MM.1S (cell line): ENCODE data around the gene NUMB.
"Not testable (repeated sequence)": the region's sequence is repeated elsewhere in the genome, so short reads cannot be mapped to it uniquely, and the experiment has no call there.

ENCODE experiments used
- DNase-seq: peaks from one replicate; pipeline ENCODE4 v3.0.0-alpha.2; 2015
- H2AFZ ChIP-seq: fragments of 300-600 bp; sonication (generic); 2 replicates; pipeline ENCODE4 v1.6.0; 2016; ENCODE audit warnings: antibody characterized with exemption, low read length
- H3F3A ChIP-seq: fragments of 300-600 bp; sonication (generic); 2 replicates; pipeline ENCODE4 v1.6.1; 2016; ENCODE audit warnings: mild to moderate bottlenecking, antibody characterized with exemption, low read length, moderate library complexity, mixed read lengths; ENCODE audit not compliant: insufficient read depth
- H3K27ac ChIP-seq: fragments of 300-600 bp; sonication (generic); 2 replicates; pipeline ENCODE4 v1.5.1; 2016; ENCODE audit warnings: mild to moderate bottlenecking, low read length
- H3K27me3 ChIP-seq: fragments of 300-600 bp; sonication (generic); replicated peaks from 2 replicates; pipeline ENCODE4 v1.6.0; 2016; ENCODE audit warnings: low read length; ENCODE audit not compliant: insufficient read depth
- H3K36me3 ChIP-seq: fragments of 300-600 bp; sonication (generic); replicated peaks from 2 replicates; pipeline ENCODE4 v1.6.1; 2016; ENCODE audit warnings: mild to moderate bottlenecking, low read length, mixed read lengths; ENCODE audit not compliant: insufficient read depth
- H3K4me1 ChIP-seq: fragments of 300-600 bp; sonication (generic); 2 replicates; pipeline ENCODE4 v1.6.1; 2016; ENCODE audit warnings: low read length, mixed read lengths
- H3K4me2 ChIP-seq: fragments of 300-600 bp; sonication (generic); 2 replicates; pipeline ENCODE4 v1.6.0; 2016; ENCODE audit warnings: low read depth, low read length
- H3K4me3 ChIP-seq: fragments of 300-600 bp; sonication (generic); 2 replicates; pipeline ENCODE4 v1.5.1; 2016; ENCODE audit warnings: low read length, mixed read lengths
- H3K79me2 ChIP-seq: fragments of 300-600 bp; sonication (generic); 2 replicates; pipeline ENCODE4 v1.6.1; 2016; ENCODE audit warnings: mixed run types, low read length, mixed read lengths
- H3K9ac ChIP-seq: fragments of 300-600 bp; sonication (generic); 2 replicates; pipeline ENCODE4 v1.6.1; 2016; ENCODE audit warnings: low read length, mixed read lengths
- H3K9me2 ChIP-seq: fragments of 300-600 bp; sonication (generic); replicated peaks from 2 replicates; pipeline ENCODE4 v1.6.1; 2016; ENCODE audit warnings: mild to moderate bottlenecking, low read length, mixed read lengths; ENCODE audit not compliant: insufficient read depth
- H3K9me3 ChIP-seq: fragments of 300-600 bp; sonication (generic); replicated peaks from 2 replicates; pipeline ENCODE4 v1.6.1; 2016; ENCODE audit warnings: mild to moderate bottlenecking, low read length, mixed read lengths; ENCODE audit not compliant: insufficient read depth
- H4K20me1 ChIP-seq: fragments of 300-600 bp; sonication (generic); 2 replicates; pipeline ENCODE4 v1.6.1; 2016; ENCODE audit warnings: mild to moderate bottlenecking, low read length, moderate library complexity, mixed read lengths; ENCODE audit not compliant: insufficient read depth
- EZH2 ChIP-seq: fragments of 300-600 bp; sonication (generic); optimal IDR thresholded peaks from 2 replicates; pipeline ENCODE3; 2017; ENCODE audit warnings: low read depth, mild to moderate bottlenecking, antibody characterized with exemption, low read length, mixed read lengths
- EZH2phosphoT487 ChIP-seq: fragments of 300-600 bp; sonication (generic); IDR thresholded peaks from 2 replicates; pipeline ENCODE4 v1.6.1; 2018; ENCODE audit warnings: antibody characterized with exemption, low read length
- TF ChIP-seq, protein P1 (sequence below): fragments of 300-600 bp; sonication (generic); IDR thresholded peaks from 2 replicates; pipeline ENCODE4 v1.5.1; 2016; ENCODE audit warnings: antibody characterized with exemption, low read length, mixed read lengths

Gene NUMB

DNA sequence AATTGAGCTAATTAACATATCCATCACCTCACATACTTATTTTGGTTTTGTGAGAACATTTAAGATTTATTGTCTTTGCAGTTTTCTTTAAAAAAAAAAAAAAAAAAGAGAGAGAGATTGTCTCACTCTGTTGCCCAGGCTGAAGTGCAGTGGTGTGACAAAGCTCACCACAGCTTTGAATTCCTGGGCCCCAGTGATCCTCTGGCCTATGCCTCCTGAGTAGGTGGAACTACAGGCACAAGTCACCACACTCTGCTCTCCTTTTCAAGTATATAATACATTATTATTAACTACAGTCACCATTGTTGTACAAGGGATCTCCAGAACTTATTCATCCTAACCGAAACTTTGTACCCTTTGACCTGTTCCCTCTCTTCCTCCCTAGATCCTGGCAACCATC lies 64.0 kb downstream of the NUMB start:
- no peak overlapping the region for H3K27ac ChIP-seq
- H3F3A ChIP-seq: no peaks in the 10 kb centered on the region
- no peaks in the 10 kb centered on the region for H3K4me1 ChIP-seq
- H4K20me1 ChIP-seq: no peaks in the 10 kb centered on the region
- no peaks in the 10 kb centered on the region for H3K79me2 ChIP-seq
- no peak for TF ChIP-seq EZH2phosphoT487
- TF ChIP-seq, protein P1, sequence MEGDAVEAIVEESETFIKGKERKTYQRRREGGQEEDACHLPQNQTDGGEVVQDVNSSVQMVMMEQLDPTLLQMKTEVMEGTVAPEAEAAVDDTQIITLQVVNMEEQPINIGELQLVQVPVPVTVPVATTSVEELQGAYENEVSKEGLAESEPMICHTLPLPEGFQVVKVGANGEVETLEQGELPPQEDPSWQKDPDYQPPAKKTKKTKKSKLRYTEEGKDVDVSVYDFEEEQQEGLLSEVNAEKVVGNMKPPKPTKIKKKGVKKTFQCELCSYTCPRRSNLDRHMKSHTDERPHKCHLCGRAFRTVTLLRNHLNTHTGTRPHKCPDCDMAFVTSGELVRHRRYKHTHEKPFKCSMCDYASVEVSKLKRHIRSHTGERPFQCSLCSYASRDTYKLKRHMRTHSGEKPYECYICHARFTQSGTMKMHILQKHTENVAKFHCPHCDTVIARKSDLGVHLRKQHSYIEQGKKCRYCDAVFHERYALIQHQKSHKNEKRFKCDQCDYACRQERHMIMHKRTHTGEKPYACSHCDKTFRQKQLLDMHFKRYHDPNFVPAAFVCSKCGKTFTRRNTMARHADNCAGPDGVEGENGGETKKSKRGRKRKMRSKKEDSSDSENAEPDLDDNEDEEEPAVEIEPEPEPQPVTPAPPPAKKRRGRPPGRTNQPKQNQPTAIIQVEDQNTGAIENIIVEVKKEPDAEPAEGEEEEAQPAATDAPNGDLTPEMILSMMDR: no peak
- H3K9ac ChIP-seq: no peak overlapping the region
- no peak for DNase-seq
- H3K27me3 ChIP-seq: no peaks in the 10 kb centered on the region
- H3K9me2 ChIP-seq: no peaks in the 10 kb centered on the region
- H3K9me3 ChIP-seq: no peaks in the 10 kb centered on the region
- no peaks in the 10 kb centered on the region for H3K36me3 ChIP-seq
- H3K4me2 ChIP-seq: no peak overlapping the region
- H2AFZ ChIP-seq: no peak overlapping the region
- H3K4me3 ChIP-seq: no peak overlapping the region

- H3K4me2 ChIP-seq: no peak overlapping the region
- H3K9ac ChIP-seq: no peak overlapping the region
- H3K4me1 ChIP-seq: no peaks in the 10 kb centered on the region
- no peak overlapping the region for H3K27ac ChIP-seq
- H3K9me3 ChIP-seq: no peaks in the 10 kb centered on the region
- H3K9me2 ChIP-seq: no peaks in the 10 kb centered on the region
- no peaks in the 10 kb centered on the region for H3K27me3 ChIP-seq
- no peaks in the 10 kb centered on the region for H3F3A ChIP-seq
- DNase-seq: no peak
- TF ChIP-seq EZH2 (no peak), EZH2phosphoT487 (no peak)
- TF ChIP-seq, protein P1: no peak
- no peaks in the 10 kb centered on the region for H3K36me3 ChIP-seq
- H4K20me1 ChIP-seq: no peaks in the 10 kb centered on the region
- no peak overlapping the region for H3K4me3 ChIP-seq
- no peaks in the 10 kb centered on the region for H3K79me2 ChIP-seq
- no peak overlapping the region for H2AFZ ChIP-seq
These were observed 65.0 kb downstream of the NUMB start for GRCh38 chr14:73393375-73393774.

DNA sequence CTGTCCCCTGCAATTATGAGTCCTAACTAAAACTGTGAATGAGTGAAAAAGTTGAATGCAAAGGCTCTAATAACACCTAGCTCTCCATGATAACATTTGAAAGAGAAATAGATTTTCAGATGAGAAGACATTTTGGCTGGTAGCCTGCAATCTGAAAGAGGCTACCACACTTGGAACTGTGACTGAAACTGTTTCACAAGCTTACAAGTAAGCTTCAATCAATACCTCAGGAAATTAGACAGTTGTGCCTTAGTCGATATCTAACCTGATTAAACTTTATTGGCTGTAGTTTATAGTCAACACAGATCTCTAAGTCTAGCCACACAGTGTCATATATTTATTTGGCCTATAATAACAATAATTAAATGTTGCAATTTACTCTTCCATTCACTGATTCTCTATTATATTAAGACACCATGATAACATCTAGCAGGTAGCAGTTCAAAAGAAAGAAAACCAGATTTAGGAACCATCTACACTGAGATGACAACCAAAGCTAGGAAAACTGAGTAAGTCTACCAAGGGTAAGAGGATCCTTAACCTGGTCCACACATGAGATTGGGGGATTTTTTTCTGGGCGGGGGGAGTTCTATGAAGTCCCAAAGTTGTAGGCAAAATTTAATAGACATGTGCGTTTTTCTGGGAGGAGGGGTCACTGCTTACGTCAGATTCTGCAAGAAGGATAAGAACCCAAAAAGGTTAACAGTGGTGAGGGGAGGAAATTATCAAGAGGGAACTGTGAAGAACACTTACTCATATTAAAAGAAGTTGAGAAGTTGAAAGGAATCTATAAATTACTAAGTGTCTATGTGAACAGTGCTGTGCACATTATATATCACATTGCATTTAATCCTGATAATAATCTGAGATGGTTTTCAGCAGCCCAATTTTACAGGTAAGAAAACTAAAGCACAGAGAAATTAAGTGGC lies 65.8 kb downstream of the NUMB start:
- Histone ChIP-seq H4K20me1 (no peaks in the 10 kb centered on the region), H3K4me3 (no peak overlapping the region), H2AFZ (no peak overlapping the region), H3K4me2 (no peak overlapping the region), H3K9me2 (no peaks in the 10 kb centered on the region), H3K9ac (no peak overlapping the region), H3K79me2 (no peaks in the 10 kb centered on the region), H3K27me3 (no peaks in the 10 kb centered on the region), H3F3A (no peaks in the 10 kb centered on the region), H3K4me1 (no peaks in the 10 kb centered on the region), H3K27ac (no peak overlapping the region), H3K36me3 (no peaks in the 10 kb centered on the region), H3K9me3 (no peaks in the 10 kb centered on the region)
- TF ChIP-seq EZH2 (no peak), EZH2phosphoT487 (no peak)
- TF ChIP-seq, protein P1: no peak
- no peak for DNase-seq

GRCh38 chr14:73387860-73388259 lies 70.5 kb downstream of the NUMB start:
- H3K79me2 ChIP-seq, DNase-seq, H3K27ac ChIP-seq, H3F3A ChIP-seq, H3K36me3 ChIP-seq, H3K9ac ChIP-seq, H3K4me1 ChIP-seq, H3K4me2 ChIP-seq, H3K9me3 ChIP-seq, H3K27me3 ChIP-seq, H4K20me1 ChIP-seq, H3K9me2 ChIP-seq, H2AFZ ChIP-seq, H3K4me3 ChIP-seq: not testable (repeated sequence)
